ENCODE data around the gene OR2G2.

OR2G2 gene

GRCh38 chr1:247588060-247588459, at the start of gene OR2G2:
Gene OR2G2 (plus strand): TSS chr1:247588360. CDS start chr1:247588360, 0 bp downstream.
- DNase-seq, result no peak

GRCh38 chr1:247538561-247538960, 49.6 kb upstream of the OR2G2 start:
- no peak for DNase-seq

GRCh38 chr1:247539215-247539614, 48.9 kb upstream of the OR2G2 start:
- DNase-seq, result no peak

- DNase-seq, result no peak
Observed at GRCh38 chr1:247540581-247540980, 47.6 kb upstream of the OR2G2 start.

- DNase-seq, result no peak
Observed at GRCh38 chr1:247542811-247543210, 45.3 kb upstream of the OR2G2 start.

GRCh38 chr1:247548092-247548491, 40.1 kb upstream of the OR2G2 start:
- DNase-seq, result no peak

GRCh38 chr1:247548769-247549182, 39.4 kb upstream of the OR2G2 start, which contains the start of gene GCSAML:
Gene GCSAML (plus strand): TSS chr1:247549134. CDS start chr1:247549192, 58 bp downstream.
- no peak for DNase-seq

GRCh38 chr1:247551721-247552120, 36.4 kb upstream of the OR2G2 start:
- no peak for DNase-seq

GRCh38 chr1:247552231-247552630, 35.9 kb upstream of the OR2G2 start:
- DNase-seq, result no peak

- DNase-seq, result no peak
Observed at GRCh38 chr1:247557926-247558674, 30.1 kb upstream of the OR2G2 start.

- DNase-seq, result no peak
Observed at GRCh38 chr1:247561711-247562110, 26.4 kb upstream of the OR2G2 start.

GRCh38 chr1:247562198-247562597, 26.0 kb upstream of the OR2G2 start:
- no peak for DNase-seq

- no peak for DNase-seq
Observed at GRCh38 chr1:247574236-247574635, 13.9 kb upstream of the OR2G2 start.

- no peak for DNase-seq
Observed at GRCh38 chr1:247574664-247575063, 13.5 kb upstream of the OR2G2 start.

- DNase-seq, result no peak
Observed at GRCh38 chr1:247576514-247576913, 11.6 kb upstream of the OR2G2 start.

- no peak for DNase-seq
Observed at GRCh38 chr1:247578946-247579460, 9.2 kb upstream of the OR2G2 start.

GRCh38 chr1:247605286-247605685, 17.1 kb downstream of the OR2G2 start, which contains the start of gene OR2G3:
Gene OR2G3 (plus strand): TSS chr1:247605586. CDS start chr1:247605586, 0 bp downstream.
- no peak for DNase-seq

- DNase-seq, result no peak
Observed at GRCh38 chr1:247613405-247613804, 25.2 kb downstream of the OR2G2 start.

- no peak for DNase-seq
Observed at GRCh38 chr1:247614625-247615024, 26.5 kb downstream of the OR2G2 start.

- DNase-seq, result no peak
Observed at GRCh38 chr1:247627951-247628350, 39.8 kb downstream of the OR2G2 start.

GRCh38 chr1:247638011-247638410, 49.9 kb downstream of the OR2G2 start:
- no peak for DNase-seq

GRCh38 chr1:247638781-247639180, 50.6 kb downstream of the OR2G2 start:
- no peak for DNase-seq
